CD14-positive monocyte (primary cell): ENCODE measurements around the gene TVP23C. TPM values are rescaled to one million over a fixed set of nuclear protein-coding genes. Genes with fewer than 3 reads are reported as not detected.

Source experiments
- DNase-seq, 3 donors: peaks; one replicate each; pipeline ENCODE4 v3.0.0-alpha.2; 2011 to 2022
- H2AFZ ChIP-seq: 2 replicates; pipeline ENCODE4 v1.6.0; 2012; ENCODE audit warnings: mild to moderate bottlenecking, low read depth, low read length, inconsistent platforms; ENCODE audit not compliant: insufficient read depth, poor library complexity, severe bottlenecking
- H3K27ac ChIP-seq, 2 donors: 1 replicate in 1 of 2; 2 replicates in 1 of 2; pipeline ENCODE4 v1.5.1; 2012 to 2013; ENCODE audit warnings: low read length in 2 of 2, control low read depth in 1 of 2, inconsistent platforms in 1 of 2, low read depth in 1 of 2, mild to moderate bottlenecking in 1 of 2
- H3K27me3 ChIP-seq, 2 donors: one replicate each; pipeline versions ENCODE4 v1.6.0 to v1.6.1; 2011 to 2013; ENCODE audit warnings: low read length in 2 of 2; ENCODE audit not compliant: control insufficient read depth in 2 of 2, insufficient read depth in 2 of 2
- H3K36me3 ChIP-seq, 2 donors: replicated peaks in 1 of 2; 1 replicate in 1 of 2; 2 replicates in 1 of 2; pipeline versions ENCODE4 v1.5.1 to v1.6.1; 2012 to 2013; ENCODE audit warnings: low read length in 2 of 2, control low read depth in 1 of 2, inconsistent platforms in 1 of 2, mild to moderate bottlenecking in 1 of 2; ENCODE audit not compliant: insufficient read depth in 2 of 2, control insufficient read depth in 1 of 2
- H3K4me1 ChIP-seq, 2 donors: 1 replicate in 1 of 2; 2 replicates in 1 of 2; pipeline versions ENCODE4 v1.5.1 to v1.6.1; 2012 to 2013; ENCODE audit warnings: low read length in 2 of 2, control low read depth in 1 of 2, inconsistent platforms in 1 of 2, mild to moderate bottlenecking in 1 of 2, moderate library complexity in 1 of 2; ENCODE audit not compliant: insufficient read depth in 2 of 2, control insufficient read depth in 1 of 2
- H3K4me2 ChIP-seq: replicated peaks from 2 replicates; pipeline ENCODE3; 2012; ENCODE audit warnings: low read length, moderate library complexity, mild to moderate bottlenecking; ENCODE audit not compliant: poor library complexity, severe bottlenecking; ENCODE audit errors: extremely low read depth
- H3K4me3 ChIP-seq, 3 experiments: fragments of 200-600 bp in 1 of 3; sonication (generic) in 1 of 3; replicated peaks in 1 of 3; 1 replicate in 2 of 3; 2 replicates in 1 of 3; pipeline ENCODE4 v1.5.1; 2011 to 2013; ENCODE audit warnings: low read length in 3 of 3, mild to moderate bottlenecking in 3 of 3, control low read depth in 2 of 3, low read depth in 2 of 3, inconsistent platforms in 1 of 3, moderate library complexity in 1 of 3
- H3K79me2 ChIP-seq: 2 replicates; pipeline ENCODE4 v1.6.0; 2012; ENCODE audit warnings: mild to moderate bottlenecking, control low read depth, inconsistent platforms, low read length, moderate library complexity; ENCODE audit not compliant: insufficient read depth
- H3K9ac ChIP-seq: 2 replicates; pipeline ENCODE4 v1.6.0; 2017; ENCODE audit warnings: low read length, mild to moderate bottlenecking; ENCODE audit not compliant: insufficient read depth, poor library complexity, severe bottlenecking
- H3K9me3 ChIP-seq, 2 donors: replicated peaks in 1 of 2; 1 replicate in 1 of 2; 2 replicates in 1 of 2; pipeline versions ENCODE4 v1.5.1 to v1.6.1; 2012 to 2013; ENCODE audit warnings: low read length in 2 of 2, control low read depth in 1 of 2; ENCODE audit not compliant: control insufficient read depth in 1 of 2, insufficient read depth in 1 of 2
- H4K20me1 ChIP-seq: 2 replicates; pipeline ENCODE4 v1.6.0; 2012; ENCODE audit warnings: mild to moderate bottlenecking, low read length, control low read depth, moderate library complexity; ENCODE audit not compliant: insufficient read depth
- H3K27ac Mint-ChIP-seq, 7 donors: one replicate each; pipeline ENCODE4 v1.8.0; 2020; ENCODE audit warnings: mild to moderate bottlenecking in 7 of 7, mixed read lengths in 7 of 7, moderate library complexity in 6 of 7, inconsistent platforms in 2 of 7
- H3K27me3 Mint-ChIP-seq, 3 donors: one replicate each; pipeline ENCODE4 v1.8.0; 2021 to 2022; ENCODE audit warnings: low read depth in 3 of 3, mild to moderate bottlenecking in 3 of 3, mixed read lengths in 3 of 3, moderate library complexity in 3 of 3, inconsistent platforms in 1 of 3
- H3K36me3 Mint-ChIP-seq, 2 donors: one replicate each; pipeline ENCODE4 v1.8.0; 2020; ENCODE audit warnings: mixed read lengths in 2 of 2, inconsistent platforms in 1 of 2, mild to moderate bottlenecking in 1 of 2
- H3K4me1 Mint-ChIP-seq: one replicate; pipeline ENCODE4 v1.8.0; 2020; ENCODE audit warnings: mild to moderate bottlenecking, mixed read lengths
- H3K4me3 Mint-ChIP-seq, 2 donors: one replicate each; pipeline ENCODE4 v1.8.0; 2020; ENCODE audit warnings: mild to moderate bottlenecking in 2 of 2, mixed read lengths in 2 of 2, moderate library complexity in 1 of 2
- H3K9me3 Mint-ChIP-seq, 7 donors: one replicate each; pipeline ENCODE4 v1.8.0; 2020 to 2022; ENCODE audit warnings: mixed read lengths in 7 of 7, mild to moderate bottlenecking in 6 of 7, moderate library complexity in 6 of 7, inconsistent platforms in 2 of 7
- WGBS: methylation state at CpG from one replicate; pipeline ENCODE4 v1.1.5; 2013; ENCODE audit warnings: missing lambda C conversion rate; ENCODE audit not compliant: insufficient coverage; 5-methylcytosine and 5-hydroxymethylcytosine counted together
- intact Hi-C, 2 donors: fragments of 100-400 bp; cut with micrococcal nuclease; formaldehyde crosslinking; loops; one replicate each; pipeline versions ENCODE4 v1.15.0 to v1.15.1; 2023
- polyA plus RNA-seq, 3 donors: library from polyadenylated mRNA; depleted of rRNA in 1 of 3; unstranded in 2 of 3; stranded (reverse) in 1 of 3; fragments of 300-500 nt in 2 of 3; fragments of >200 nt in 1 of 3; fragmentation: Illumina TruSeq in 2 of 3; gene quantifications; 1 replicate in 2 of 3; 2 replicates in 1 of 3; pipeline ENCODE4 v1.2.3, GENCODE V29; 2012 to 2021
- TF ChIP-seq, protein P1 (sequence below): fragments of 200-600 bp; IDR thresholded peaks from one replicate; pipeline ENCODE4 v1.8.0; 2022; ENCODE audit warnings: antibody characterized with exemption, mild to moderate bottlenecking

Gene TVP23C
- polyA plus RNA-seq, 3 donors = 0.88 to 3.3 (median 1.4) TPM

DNA sequence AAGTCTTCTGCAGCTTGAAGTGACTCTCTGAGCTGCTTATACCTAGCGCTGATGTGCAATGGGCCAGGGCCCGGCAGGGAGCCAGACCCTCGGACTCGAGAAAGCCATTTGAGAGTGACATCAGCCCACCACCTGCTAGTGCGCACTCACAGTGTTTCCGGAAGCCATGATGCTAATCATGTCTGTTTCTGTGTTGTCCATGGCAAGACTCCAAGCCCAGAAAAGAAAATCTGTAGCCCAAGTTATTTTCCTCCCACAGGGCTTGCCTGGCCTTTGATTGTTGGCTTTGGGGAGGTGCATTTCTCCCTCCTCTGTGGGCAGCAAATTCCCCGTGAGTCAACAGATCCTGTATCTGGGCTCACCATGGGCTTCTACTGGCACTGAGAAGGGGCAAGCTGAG, 94.0 kb downstream of the TVP23C start:
- no peaks in the 10 kb centered on the region for H4K20me1 ChIP-seq
- Mint-ChIP-seq H3K27me3 (peaks cover 0 to 3% (median 0%) of the 10 kb centered on the region in 3 donors), H3K4me3 (no peak overlapping the region), H3K27ac (no peak overlapping the region), H3K36me3 (no peaks in the 10 kb centered on the region), H3K4me1 (no peaks in the 10 kb centered on the region), H3K9me3 (no peaks in the 10 kb centered on the region)
- no peak overlapping the region for H2AFZ ChIP-seq
- TF ChIP-seq, protein P1, sequence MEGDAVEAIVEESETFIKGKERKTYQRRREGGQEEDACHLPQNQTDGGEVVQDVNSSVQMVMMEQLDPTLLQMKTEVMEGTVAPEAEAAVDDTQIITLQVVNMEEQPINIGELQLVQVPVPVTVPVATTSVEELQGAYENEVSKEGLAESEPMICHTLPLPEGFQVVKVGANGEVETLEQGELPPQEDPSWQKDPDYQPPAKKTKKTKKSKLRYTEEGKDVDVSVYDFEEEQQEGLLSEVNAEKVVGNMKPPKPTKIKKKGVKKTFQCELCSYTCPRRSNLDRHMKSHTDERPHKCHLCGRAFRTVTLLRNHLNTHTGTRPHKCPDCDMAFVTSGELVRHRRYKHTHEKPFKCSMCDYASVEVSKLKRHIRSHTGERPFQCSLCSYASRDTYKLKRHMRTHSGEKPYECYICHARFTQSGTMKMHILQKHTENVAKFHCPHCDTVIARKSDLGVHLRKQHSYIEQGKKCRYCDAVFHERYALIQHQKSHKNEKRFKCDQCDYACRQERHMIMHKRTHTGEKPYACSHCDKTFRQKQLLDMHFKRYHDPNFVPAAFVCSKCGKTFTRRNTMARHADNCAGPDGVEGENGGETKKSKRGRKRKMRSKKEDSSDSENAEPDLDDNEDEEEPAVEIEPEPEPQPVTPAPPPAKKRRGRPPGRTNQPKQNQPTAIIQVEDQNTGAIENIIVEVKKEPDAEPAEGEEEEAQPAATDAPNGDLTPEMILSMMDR = no peak
- H3K79me2 ChIP-seq = no peaks in the 10 kb centered on the region
- no peak for DNase-seq
- H3K4me2 ChIP-seq = no peak overlapping the region
- no peak overlapping the region for H3K4me3 ChIP-seq
- no peaks in the 10 kb centered on the region for H3K4me1 ChIP-seq
- H3K9ac ChIP-seq = no peak overlapping the region
- H3K36me3 ChIP-seq = no peaks in the 10 kb centered on the region
- no peaks in the 10 kb centered on the region for H3K9me3 ChIP-seq
- no peak overlapping the region for H3K27ac ChIP-seq
- WGBS = 94% methylated on average over 6 of the region's 7 CpGs
- H3K27me3 ChIP-seq = no peaks in the 10 kb centered on the region
- intact Hi-C loops = no loop called here

DNA sequence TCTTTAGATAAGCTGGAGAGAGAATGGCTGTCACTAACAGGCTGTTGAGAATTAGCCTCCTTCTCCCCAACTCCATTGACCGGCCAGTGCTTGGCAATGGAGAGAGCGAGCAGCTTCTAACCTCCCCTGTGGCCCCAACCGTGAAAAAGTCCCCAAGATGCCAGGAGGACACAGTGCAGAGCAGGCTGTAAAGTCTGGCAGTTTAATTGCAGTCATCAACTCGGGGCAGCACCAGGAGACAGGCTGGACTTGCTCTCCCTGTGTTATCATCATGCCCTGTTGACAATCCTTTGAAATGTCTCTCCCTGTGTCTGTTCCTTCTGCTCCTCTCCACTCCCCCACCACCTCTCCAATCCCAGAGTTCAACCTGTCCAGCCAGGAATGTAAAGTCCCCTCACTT, 95.2 kb downstream of the TVP23C start:
- Histone ChIP-seq H3K9ac (no peak overlapping the region), H3K27me3 (no peaks in the 10 kb centered on the region), H3K36me3 (no peaks in the 10 kb centered on the region), H2AFZ (no peak overlapping the region), H3K79me2 (no peaks in the 10 kb centered on the region), H3K4me2 (no peak overlapping the region), H3K27ac (no peak overlapping the region), H3K4me3 (no peak overlapping the region), H4K20me1 (no peaks in the 10 kb centered on the region), H3K9me3 (no peaks in the 10 kb centered on the region), H3K4me1 (no peaks in the 10 kb centered on the region)
- intact Hi-C loops = no loop called here
- Mint-ChIP-seq H3K4me1 (no peaks in the 10 kb centered on the region), H3K36me3 (no peaks in the 10 kb centered on the region), H3K4me3 (no peak overlapping the region), H3K27me3 (peaks cover 0 to 3% (median 0%) of the 10 kb centered on the region in 3 donors), H3K9me3 (no peaks in the 10 kb centered on the region), H3K27ac (no peak overlapping the region)
- TF ChIP-seq, protein P1 = no peak
- WGBS = no CpG with 5 or more reads among the region's 4 CpGs
- DNase-seq = no peak
